AG04449 (cell line): Measurements from ENCODE around the gene COBLL1.

Experiments
- CTCF ChIA-PET: fragments of 350-600 bp; formaldehyde crosslinking; extraction: SDS; loops from one replicate; lab custom pipeline; 2021; ENCODE audit warnings: antibody characterized with exemption; lab: Yijun Ruan, JAX
- POLR2A ChIA-PET: fragments of 400-600, 350-600 bp; formaldehyde crosslinking; extraction: SDS; loops from one replicate; lab custom pipeline; 2020; ENCODE audit warnings: antibody characterized with exemption, inconsistent platforms; lab: Yijun Ruan, JAX
- DNase-seq: peaks from one replicate; pipeline ENCODE4 v3.0.0-alpha.2; 2010; ENCODE audit warnings: low read depth, low spot score
- H3K4me3 ChIP-seq: 2 replicates; pipeline ENCODE4 v1.5.1; 2011; ENCODE audit warnings: low read depth, mild to moderate bottlenecking, control low read depth, low read length
- CTCF ChIP-seq: IDR thresholded peaks from one replicate; pipeline ENCODE4 v1.5.1; 2011; ENCODE audit warnings: mild to moderate bottlenecking, moderate library complexity, low read length, control low read depth, inconsistent platforms; ENCODE audit not compliant: insufficient read depth; ENCODE audit errors: missing control alignments

The COBLL1 gene

GRCh38 chr2:164840930-164841718 is 499 bp downstream of the COBLL1 start:
- DNase-seq = no peak
- CTCF ChIA-PET = interaction anchor here (0.6 to 4.3 kb wide), 45 partner anchors 11 to 149 kb away, joined by 3 to 63 read pairs (median 5); no protein-coding TSS in a partner anchor
- POLR2A ChIA-PET = interaction anchor here (0.9 to 1.3 kb wide), 3 partner anchors 18 to 72 kb away, joined by 3 read pairs; no protein-coding TSS in a partner anchor

DNA sequence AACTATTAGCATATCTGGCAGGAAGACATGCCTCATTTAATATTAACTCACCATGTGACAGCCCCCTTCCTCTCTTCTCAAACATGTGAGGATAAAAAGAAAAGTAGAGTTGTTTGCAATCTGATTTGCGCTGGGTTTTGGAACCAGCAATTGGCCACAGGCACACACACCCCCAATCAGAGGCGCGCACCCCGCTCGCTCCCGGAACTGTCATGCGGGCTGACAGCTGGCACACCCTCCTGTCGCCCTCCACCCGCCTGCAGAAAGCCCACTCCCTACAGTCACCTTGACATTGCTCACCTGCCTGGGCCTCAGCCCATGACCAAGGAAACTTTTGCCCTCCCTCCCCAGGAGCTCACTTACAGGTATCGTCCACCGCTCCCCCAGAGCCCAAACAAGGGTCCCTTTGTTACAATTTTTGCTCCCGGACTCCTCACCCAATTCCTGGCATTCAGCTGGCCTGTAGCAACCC is 1.1 kb downstream of the COBLL1 start:
- no peak for DNase-seq
- TF ChIP-seq CTCF = no peak
- peak overlapping the region; percentile 71 for H3K4me3 ChIP-seq
- POLR2A ChIA-PET = no interaction called here
- CTCF ChIA-PET = interaction anchor here (1.4 to 4.3 kb wide), 9 partner anchors 12 to 105 kb away, joined by 3 to 63 read pairs (median 15); no protein-coding TSS in a partner anchor

More at GRCh38 chr2:164840930-164841718, 499 bp downstream of the COBLL1 start:
- TF ChIP-seq CTCF = peak; percentile 33
- peak overlapping the region; percentile 71 for H3K4me3 ChIP-seq

DNA sequence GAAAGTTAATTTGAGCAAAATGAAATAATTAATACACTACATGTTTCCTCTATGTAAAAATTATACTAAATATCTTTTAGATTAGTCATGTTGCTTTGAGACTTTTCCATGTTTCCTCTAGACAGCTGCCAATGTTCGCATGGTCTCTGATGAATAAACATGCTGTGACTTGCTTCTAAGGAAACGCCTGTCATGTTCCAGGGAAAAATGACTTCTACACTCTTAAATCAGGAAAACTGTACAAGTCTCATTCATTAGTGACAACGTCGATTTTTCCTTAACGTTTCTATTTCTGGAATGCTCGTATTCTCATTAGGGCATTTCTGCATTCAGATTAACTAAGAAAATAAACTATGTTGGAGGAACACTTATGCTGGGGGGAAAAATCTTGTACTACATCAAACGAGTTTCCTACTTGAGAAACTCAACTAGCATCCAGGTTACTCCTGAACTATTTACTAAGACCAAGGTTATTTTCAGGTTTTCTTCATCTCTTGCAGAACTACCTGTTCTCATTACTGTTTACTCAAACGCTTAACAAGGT is 1.6 kb downstream of the COBLL1 start:
- ChIA-PET CTCF (interaction anchor here (1.4 to 4.3 kb wide), 4 partner anchors 12 to 97 kb away, joined by 3 to 63 read pairs (median 20); no protein-coding TSS in a partner anchor), POLR2A (no interaction called here)
- no peak for DNase-seq
- no peak for TF ChIP-seq CTCF
- peak overlapping the region; percentile 71 for H3K4me3 ChIP-seq

- CTCF ChIA-PET = no interaction called here
- TF ChIP-seq CTCF = no peak
- POLR2A ChIA-PET = no interaction called here
- no peak overlapping the region for H3K4me3 ChIP-seq
- DNase-seq = no peak
Observed at GRCh38 chr2:164837807-164838206, 3.8 kb downstream of the COBLL1 start.

DNA sequence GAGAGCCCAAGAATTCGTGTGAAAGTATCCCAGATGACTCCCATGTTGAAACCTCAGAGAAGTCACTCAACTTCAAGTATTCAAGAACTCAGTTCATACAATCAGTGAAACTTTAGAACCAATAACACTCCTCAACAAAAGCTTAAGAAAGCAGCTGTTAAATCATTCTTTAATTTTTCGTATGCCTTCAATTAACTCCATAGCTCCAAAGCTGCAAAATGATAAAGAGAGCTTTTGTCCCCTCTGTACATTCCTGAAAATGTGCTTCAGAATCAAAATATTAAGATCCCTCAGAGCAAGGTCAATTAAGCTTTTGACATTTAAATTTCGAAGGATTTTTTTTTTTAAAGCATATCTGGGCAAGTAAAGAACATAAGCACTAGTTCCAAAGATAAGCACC is 4.7 kb downstream of the COBLL1 start:
- ChIA-PET CTCF (no interaction called here), POLR2A (no interaction called here)
- DNase-seq = no peak
- TF ChIP-seq CTCF = no peak
- no peak overlapping the region for H3K4me3 ChIP-seq

- H3K4me3 ChIP-seq = no peak overlapping the region
- CTCF ChIA-PET = interaction anchor here (1.2 kb wide), 1 partner anchor 96 kb away, joined by 4 read pairs; no protein-coding TSS in a partner anchor
- no peak for DNase-seq
- POLR2A ChIA-PET = no interaction called here
- TF ChIP-seq CTCF = no peak
Observed at GRCh38 chr2:164835302-164835701, 6.3 kb downstream of the COBLL1 start.
